ENCODE data around the gene UBXN10. TPM values are rescaled to one million over a fixed set of nuclear protein-coding genes. Genes with fewer than 3 reads are reported as not detected.

The UBXN10 gene
- total and polyA plus RNA-seq, 9 donors: 0.20 to 28.0 (median 1.5) TPM

- Histone ChIP-seq H3K36me3 (no peaks in the 10 kb centered on the region), H3K4me3 (no peak overlapping the region), H3K27ac (no peak overlapping the region), H3K9me3 (no peaks in the 10 kb centered on the region), H3K4me1 (ENCODE audit: insufficient read depth) (peaks cover 11% of the 10 kb centered on the region), H3K27me3 (no peaks in the 10 kb centered on the region)
- TF ChIP-seq EP300 (IDR thresholded peaks at IDR 0.05): no peak
- TF ChIP-seq POLR2A (IDR thresholded peaks at IDR 0.05): no peak
- TF ChIP-seq CTCF (IDR thresholded peaks at IDR 0.05): no peak
- no peak for DNase-seq
- intact Hi-C loops (cut with DNase I): loop anchor here in 1 of 4 donors (5.0 kb wide), 1 partner anchor 46 kb away; no protein-coding TSS in a partner anchor
- WGBS, 3 donors: 85 to 93% (median 88%) methylated on average over 13 of the region's 13 CpGs
Observed at GRCh38 chr1:20147846-20148570, 37.9 kb upstream of the UBXN10 start.

- 91 to 95% (median 92%) methylated on average over 13 of the region's 13 CpGs for WGBS, 3 donors
- intact Hi-C loops (cut with DNase I): loop anchor here in 1 of 4 donors (5.0 kb wide), 1 partner anchor 47 kb away; no protein-coding TSS in a partner anchor
- no peak for DNase-seq
Observed at GRCh38 chr1:20148571-20149500, 37.1 kb upstream of the UBXN10 start.

GRCh38 chr1:20149601-20150325 is 36.1 kb upstream of the UBXN10 start:
- TF ChIP-seq POLR2A (IDR thresholded peaks at IDR 0.05) (no peak), EP300 (IDR thresholded peaks at IDR 0.05) (no peak), CTCF (IDR thresholded peaks at IDR 0.05) (no peak)
- Histone ChIP-seq H3K4me3 (no peak overlapping the region), H3K9me3 (no peaks in the 10 kb centered on the region), H3K27ac (no peak overlapping the region), H3K27me3 (no peaks in the 10 kb centered on the region), H3K36me3 (no peaks in the 10 kb centered on the region), H3K4me1 (ENCODE audit: insufficient read depth) (peaks cover 3% of the 10 kb centered on the region)
- no peak for DNase-seq
- WGBS, 3 donors: 87 to 90% (median 87%) methylated on average over 25 to 27 of the region's 27 CpGs
- intact Hi-C loops (cut with DNase I): loop anchor here in 3 of 4 donors (5.0 kb wide), 4 partner anchors 47 to 232 kb away; no protein-coding TSS in a partner anchor

More at GRCh38 chr1:20148571-20149500, 37.1 kb upstream of the UBXN10 start:
- peaks cover 6% of the 10 kb centered on the region for H3K4me1 ChIP-seq (ENCODE audit: insufficient read depth)
- no peaks in the 10 kb centered on the region for H3K36me3 ChIP-seq
- H3K9me3 ChIP-seq: no peaks in the 10 kb centered on the region
- H3K27me3 ChIP-seq: no peaks in the 10 kb centered on the region
- no peak overlapping the region for H3K27ac ChIP-seq
- TF ChIP-seq POLR2A (IDR thresholded peaks at IDR 0.05): no peak
- no peak overlapping the region for H3K4me3 ChIP-seq

- WGBS, 3 donors: 92 to 97% (median 94%) methylated on average over 8 of the region's 8 CpGs
- no peaks in the 10 kb centered on the region for H3K36me3 ChIP-seq
- H3K9me3 ChIP-seq: no peaks in the 10 kb centered on the region
- DNase-seq: no peak
- no peak overlapping the region for H3K27ac ChIP-seq
- intact Hi-C loops (cut with DNase I): loop anchor here in 2 of 4 donors (5.0 kb wide), 3 partner anchors 53 to 233 kb away; no protein-coding TSS in a partner anchor
- peaks cover 3% of the 10 kb centered on the region for H3K4me1 ChIP-seq (ENCODE audit: insufficient read depth)
- H3K27me3 ChIP-seq: no peaks in the 10 kb centered on the region
- no peak overlapping the region for H3K4me3 ChIP-seq
- no peak for TF ChIP-seq POLR2A (IDR thresholded peaks at IDR 0.05)
- TF ChIP-seq EP300 (IDR thresholded peaks at IDR 0.05): no peak
- no peak for TF ChIP-seq CTCF (IDR thresholded peaks at IDR 0.05)
Observed at GRCh38 chr1:20150326-20150705, 35.6 kb upstream of the UBXN10 start.
